K562 (cell line): Measurements from ENCODE around the gene CPS1. TPM values are rescaled to one million over a fixed set of nuclear protein-coding genes. Genes with fewer than 3 reads are reported as not detected.

ENCODE experiments used
- polyA plus RNA-seq, 8 experiments: library from polyadenylated mRNA; depleted of rRNA in 4 of 8; stranded (reverse) in 5 of 8; unstranded in 3 of 8; fragments of >200 nt; fragmentation: Nextera tagmentation in 2 of 8; fragmentation: Illumina TruSeq in 1 of 8; extraction: Ambion mirVana in 2 of 8; extraction: Trizol in 1 of 8; gene quantifications; 2 replicates each; pipeline versions ENCODE4 v1.2.1 to v1.2.3, GENCODE V29; 2011 to 2014; ENCODE audit warnings: inconsistent platforms in 1 of 8, missing spikeins in 1 of 8
- total RNA-seq, 7 experiments: library from RNA; depleted of rRNA in 6 of 7; stranded (reverse); fragments of >200 nt in 6 of 7; fragmentation: Illumina TruSeq in 2 of 7; extraction: Trizol in 2 of 7; gene quantifications; 2 replicates each; pipeline versions ENCODE4 v1.2.1 to v1.2.3, GENCODE V29; 2011 to 2021; ENCODE audit warnings: low replicate concordance in 1 of 7
- TF ChIP-seq, protein P1 (sequence below): sonication (generic); formaldehyde crosslinking; IDR thresholded peaks from 2 replicates; pipeline ENCODE4 v1.8.0; 2022; ENCODE audit warnings: mild to moderate bottlenecking, missing genetic modification reagents

Gene CPS1
- total and polyA plus RNA-seq, 9 of the 15 experiments (the other 6 are each of a cell fraction or from before 2014, with no cell fraction given), result 2.4 to 13.5 (median 6.0) TPM

DNA sequence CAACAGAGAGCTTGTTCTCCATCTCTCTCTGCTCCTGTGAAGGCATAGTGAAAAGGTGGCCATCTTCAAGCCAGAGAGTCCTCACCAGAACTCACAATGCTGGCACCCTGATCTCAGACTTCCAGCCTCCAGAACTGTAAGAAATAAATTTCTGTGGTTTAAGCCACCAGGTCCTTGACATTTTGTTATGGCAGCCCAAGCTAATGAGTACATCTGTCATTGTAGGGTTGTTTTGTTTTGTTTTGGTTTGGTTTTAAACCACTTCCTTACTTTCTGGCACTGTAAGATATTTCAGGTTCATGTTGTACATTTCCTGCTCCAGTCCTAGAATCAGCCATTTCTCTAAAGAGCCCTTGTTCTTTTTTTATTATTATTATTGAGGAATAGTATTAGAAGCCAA is 171.2 kb downstream of the CPS1 start (continued):
- TF ChIP-seq, protein P1, sequence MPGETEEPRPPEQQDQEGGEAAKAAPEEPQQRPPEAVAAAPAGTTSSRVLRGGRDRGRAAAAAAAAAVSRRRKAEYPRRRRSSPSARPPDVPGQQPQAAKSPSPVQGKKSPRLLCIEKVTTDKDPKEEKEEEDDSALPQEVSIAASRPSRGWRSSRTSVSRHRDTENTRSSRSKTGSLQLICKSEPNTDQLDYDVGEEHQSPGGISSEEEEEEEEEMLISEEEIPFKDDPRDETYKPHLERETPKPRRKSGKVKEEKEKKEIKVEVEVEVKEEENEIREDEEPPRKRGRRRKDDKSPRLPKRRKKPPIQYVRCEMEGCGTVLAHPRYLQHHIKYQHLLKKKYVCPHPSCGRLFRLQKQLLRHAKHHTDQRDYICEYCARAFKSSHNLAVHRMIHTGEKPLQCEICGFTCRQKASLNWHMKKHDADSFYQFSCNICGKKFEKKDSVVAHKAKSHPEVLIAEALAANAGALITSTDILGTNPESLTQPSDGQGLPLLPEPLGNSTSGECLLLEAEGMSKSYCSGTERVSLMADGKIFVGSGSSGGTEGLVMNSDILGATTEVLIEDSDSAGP (CRISPR knock-in tag), result no peak

Other genes starting within 250 kb of the CPS1 start
- not detected in 2 replicates for gene MYL1, start 241.4 kb upstream of the CPS1 start, total RNA-seq (2014; rRNA removed)
- not detected in 2 replicates for gene MYL1, start 241.4 kb upstream of the CPS1 start, total RNA-seq (2014; rRNA removed; fragmentation: Illumina TruSeq; extraction: Trizol)
- not detected in 2 replicates for gene MYL1, start 241.4 kb upstream of the CPS1 start, total RNA-seq (2015; rRNA removed; fragmentation: Illumina TruSeq; extraction: Trizol)
- not detected in 2 replicates for gene MYL1, start 241.4 kb upstream of the CPS1 start, total RNA-seq (2021)
- not detected in 2 replicates for gene MYL1, start 241.4 kb upstream of the CPS1 start, polyA plus RNA-seq (2011; rRNA removed)
- gene MYL1, start 241.4 kb upstream of the CPS1 start, polyA plus RNA-seq (2014; fragmentation: Illumina TruSeq; extraction: Trizol), result not detected in 2 replicates
- not detected for gene MYL1, start 241.4 kb upstream of the CPS1 start, polyA plus RNA-seq (2014; fragmentation: Nextera tagmentation; extraction: Ambion mirVana)
- not detected in 2 replicates for gene MYL1, start 241.4 kb upstream of the CPS1 start, polyA plus RNA-seq (2014; rRNA removed)
- 15.3 and 15.9 TPM in 2 replicates for gene LANCL1, start 79.8 kb upstream of the CPS1 start, total RNA-seq (2014; rRNA removed)
- gene LANCL1, start 79.8 kb upstream of the CPS1 start, total RNA-seq (2014; rRNA removed; fragmentation: Illumina TruSeq; extraction: Trizol), result 35.9 and 40.9 TPM in 2 replicates
- 28.1 and 28.4 TPM in 2 replicates for gene LANCL1, start 79.8 kb upstream of the CPS1 start, total RNA-seq (2015; rRNA removed; fragmentation: Illumina TruSeq; extraction: Trizol)
- 35.6 and 37.5 TPM in 2 replicates for gene LANCL1, start 79.8 kb upstream of the CPS1 start, total RNA-seq (2021)
- gene LANCL1, start 79.8 kb upstream of the CPS1 start, polyA plus RNA-seq (2011; rRNA removed), result 46.9 and 56.3 TPM in 2 replicates
- gene LANCL1, start 79.8 kb upstream of the CPS1 start, polyA plus RNA-seq (2014; fragmentation: Illumina TruSeq; extraction: Trizol), result 34.1 and 40.3 TPM in 2 replicates
- gene LANCL1, start 79.8 kb upstream of the CPS1 start, polyA plus RNA-seq (2014; fragmentation: Nextera tagmentation; extraction: Ambion mirVana), result 10 to 100 TPM; 22.4 to 30.1 TPM
- gene LANCL1, start 79.8 kb upstream of the CPS1 start, polyA plus RNA-seq (2014; rRNA removed), result 22.2 and 24.0 TPM in 2 replicates